ENCODE results near the gene MRPL39.

GRCh38 chr21:25556091-25556490 is 51.2 kb downstream of the MRPL39 start:
- TF ChIP-seq CTCF (IDR thresholded peaks at IDR 0.05): no peak
- no peak for TF ChIP-seq POLR2A (IDR thresholded peaks at IDR 0.05)
